Mesenteric fat pad (tissue), 1 donor: ENCODE results near the gene NR6A1. TPM values are rescaled to one million over a fixed set of nuclear protein-coding genes. Genes with fewer than 3 reads are reported as not detected.
A peak's percentile ranks its signal among the peaks of the same experiment; 100 is the strongest.

ENCODE experiments used
- DNase-seq: peaks from one replicate; pipeline ENCODE4 v3.0.0-alpha.2; 2020; ENCODE audit warnings: low spot score
- long read RNA-seq: library from polyadenylated mRNA; unstranded; transcript quantifications from one replicate; pipeline ENCODE4 v2.0.0, GENCODE V29; 2020
- total RNA-seq: library from RNA; stranded (reverse); fragmentation: NEBNext Ultra II Directional; extraction: Animal tissue kit (Norgen Biotek cat#: 25700); gene quantifications from one replicate; pipeline ENCODE4 v1.2.1, GENCODE V29; 2021
- donor health status: DM: yes; HTN: yes; CAD: no.

The NR6A1 gene
- 0.64 TPM for total RNA-seq
- long read RNA-seq, result 0 reads

GRCh38 chr9:124771021-124771866, at the start of gene NR6A1:
Gene NR6A1 (minus strand): TSS chr9:124771311.
- peak; percentile 98 for DNase-seq

GRCh38 chr9:124818431-124819281, 47.5 kb upstream of the NR6A1 start:
- no peak for DNase-seq

GRCh38 chr9:124815601-124816000, 44.5 kb upstream of the NR6A1 start:
- no peak for DNase-seq

- no peak for DNase-seq
These were observed 43.0 kb upstream of the NR6A1 start for GRCh38 chr9:124814164-124814535.

GRCh38 chr9:124813501-124814163, 42.5 kb upstream of the NR6A1 start:
- DNase-seq, result no peak

GRCh38 chr9:124813041-124813440, 41.9 kb upstream of the NR6A1 start:
- no peak for DNase-seq

GRCh38 chr9:124812441-124812876, 41.3 kb upstream of the NR6A1 start:
- DNase-seq, result no peak

- DNase-seq, result no peak
These were observed 39.7 kb upstream of the NR6A1 start for GRCh38 chr9:124810663-124811355.

- DNase-seq, result no peak
These were observed 38.8 kb upstream of the NR6A1 start for GRCh38 chr9:124809741-124810500.

GRCh38 chr9:124809211-124809610, 38.1 kb upstream of the NR6A1 start:
- DNase-seq, result no peak

- no peak for DNase-seq
These were observed 37.3 kb upstream of the NR6A1 start for GRCh38 chr9:124808246-124808956.

- DNase-seq, result no peak
These were observed 34.1 kb upstream of the NR6A1 start for GRCh38 chr9:124805186-124805585.

- no peak for DNase-seq
These were observed 32.8 kb upstream of the NR6A1 start for GRCh38 chr9:124803911-124804310.

GRCh38 chr9:124802426-124802825, 31.3 kb upstream of the NR6A1 start:
- no peak for DNase-seq

GRCh38 chr9:124801356-124801755, 30.2 kb upstream of the NR6A1 start:
- no peak for DNase-seq

GRCh38 chr9:124800306-124801259, 29.5 kb upstream of the NR6A1 start:
- no peak for DNase-seq

GRCh38 chr9:124799274-124800006, 28.3 kb upstream of the NR6A1 start:
- DNase-seq, result no peak
